MM.1S (cell line): Measurements from ENCODE around the gene ATP6V1B1.

Experiments used
- DNase-seq: peaks from one replicate; pipeline ENCODE4 v3.0.0-alpha.2; 2015
- H2AFZ ChIP-seq: fragments of 300-600 bp; sonication (generic); 2 replicates; pipeline ENCODE4 v1.6.0; 2016; ENCODE audit warnings: antibody characterized with exemption, low read length
- H3F3A ChIP-seq: fragments of 300-600 bp; sonication (generic); 2 replicates; pipeline ENCODE4 v1.6.1; 2016; ENCODE audit warnings: mild to moderate bottlenecking, antibody characterized with exemption, low read length, moderate library complexity, mixed read lengths; ENCODE audit not compliant: insufficient read depth
- H3K27ac ChIP-seq: fragments of 300-600 bp; sonication (generic); 2 replicates; pipeline ENCODE4 v1.5.1; 2016; ENCODE audit warnings: mild to moderate bottlenecking, low read length
- H3K27me3 ChIP-seq: fragments of 300-600 bp; sonication (generic); replicated peaks from 2 replicates; pipeline ENCODE4 v1.6.0; 2016; ENCODE audit warnings: low read length; ENCODE audit not compliant: insufficient read depth
- H3K36me3 ChIP-seq: fragments of 300-600 bp; sonication (generic); replicated peaks from 2 replicates; pipeline ENCODE4 v1.6.1; 2016; ENCODE audit warnings: mild to moderate bottlenecking, low read length, mixed read lengths; ENCODE audit not compliant: insufficient read depth
- H3K4me1 ChIP-seq: fragments of 300-600 bp; sonication (generic); 2 replicates; pipeline ENCODE4 v1.6.1; 2016; ENCODE audit warnings: low read length, mixed read lengths
- H3K4me2 ChIP-seq: fragments of 300-600 bp; sonication (generic); 2 replicates; pipeline ENCODE4 v1.6.0; 2016; ENCODE audit warnings: low read depth, low read length
- H3K4me3 ChIP-seq: fragments of 300-600 bp; sonication (generic); 2 replicates; pipeline ENCODE4 v1.5.1; 2016; ENCODE audit warnings: low read length, mixed read lengths
- H3K79me2 ChIP-seq: fragments of 300-600 bp; sonication (generic); 2 replicates; pipeline ENCODE4 v1.6.1; 2016; ENCODE audit warnings: mixed run types, low read length, mixed read lengths
- H3K9ac ChIP-seq: fragments of 300-600 bp; sonication (generic); 2 replicates; pipeline ENCODE4 v1.6.1; 2016; ENCODE audit warnings: low read length, mixed read lengths
- H3K9me2 ChIP-seq: fragments of 300-600 bp; sonication (generic); replicated peaks from 2 replicates; pipeline ENCODE4 v1.6.1; 2016; ENCODE audit warnings: mild to moderate bottlenecking, low read length, mixed read lengths; ENCODE audit not compliant: insufficient read depth
- H3K9me3 ChIP-seq: fragments of 300-600 bp; sonication (generic); replicated peaks from 2 replicates; pipeline ENCODE4 v1.6.1; 2016; ENCODE audit warnings: mild to moderate bottlenecking, low read length, mixed read lengths; ENCODE audit not compliant: insufficient read depth
- H4K20me1 ChIP-seq: fragments of 300-600 bp; sonication (generic); 2 replicates; pipeline ENCODE4 v1.6.1; 2016; ENCODE audit warnings: mild to moderate bottlenecking, low read length, moderate library complexity, mixed read lengths; ENCODE audit not compliant: insufficient read depth
- CTCF ChIP-seq: fragments of 300-600 bp; sonication (generic); IDR thresholded peaks from 2 replicates; pipeline ENCODE4 v1.5.1; 2016; ENCODE audit warnings: antibody characterized with exemption, low read length, mixed read lengths
- EZH2 ChIP-seq: fragments of 300-600 bp; sonication (generic); optimal IDR thresholded peaks from 2 replicates; pipeline ENCODE3; 2017; ENCODE audit warnings: low read depth, mild to moderate bottlenecking, antibody characterized with exemption, low read length, mixed read lengths
- EZH2phosphoT487 ChIP-seq: fragments of 300-600 bp; sonication (generic); IDR thresholded peaks from 2 replicates; pipeline ENCODE4 v1.6.1; 2018; ENCODE audit warnings: antibody characterized with exemption, low read length

Gene ATP6V1B1

GRCh38 chr2:70892750-70893149, 43.0 kb upstream of the ATP6V1B1 start:
- Histone ChIP-seq H4K20me1 (no peaks in the 10 kb centered on the region), H3K4me2 (no peak overlapping the region), H3K27me3 (peaks cover 29% of the 10 kb centered on the region), H3K4me1 (no peaks in the 10 kb centered on the region), H3K79me2 (no peaks in the 10 kb centered on the region), H2AFZ (no peak overlapping the region), H3K9me2 (no peaks in the 10 kb centered on the region), H3K4me3 (no peak overlapping the region), H3K9me3 (no peaks in the 10 kb centered on the region), H3F3A (no peaks in the 10 kb centered on the region), H3K27ac (no peak overlapping the region), H3K36me3 (no peaks in the 10 kb centered on the region), H3K9ac (no peak overlapping the region)
- TF ChIP-seq EZH2phosphoT487 (no peak), CTCF (no peak)
- DNase-seq, result no peak

DNA sequence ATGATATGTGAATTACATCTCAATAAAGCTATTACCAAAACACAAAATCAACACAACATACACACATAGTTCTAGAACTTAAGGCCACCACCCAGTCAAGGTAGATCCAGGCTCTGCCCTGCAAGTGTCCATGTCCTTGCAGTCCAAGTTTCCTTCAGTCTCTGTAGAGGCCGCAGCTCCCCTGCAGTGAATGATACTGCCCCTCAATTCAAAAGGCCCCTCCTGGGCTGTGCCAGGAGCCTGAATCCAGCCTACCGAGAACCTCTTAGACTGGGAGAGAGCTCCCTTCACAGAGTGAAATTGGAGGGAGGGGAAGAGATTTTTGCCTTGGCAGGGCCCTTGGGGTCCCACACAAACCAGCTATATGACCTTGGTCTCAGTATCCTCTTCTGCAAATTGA, 42.5 kb upstream of the ATP6V1B1 start:
- Histone ChIP-seq H3K27me3 (peaks cover 34% of the 10 kb centered on the region), H3K36me3 (no peaks in the 10 kb centered on the region), H3K27ac (no peak overlapping the region)

DNA sequence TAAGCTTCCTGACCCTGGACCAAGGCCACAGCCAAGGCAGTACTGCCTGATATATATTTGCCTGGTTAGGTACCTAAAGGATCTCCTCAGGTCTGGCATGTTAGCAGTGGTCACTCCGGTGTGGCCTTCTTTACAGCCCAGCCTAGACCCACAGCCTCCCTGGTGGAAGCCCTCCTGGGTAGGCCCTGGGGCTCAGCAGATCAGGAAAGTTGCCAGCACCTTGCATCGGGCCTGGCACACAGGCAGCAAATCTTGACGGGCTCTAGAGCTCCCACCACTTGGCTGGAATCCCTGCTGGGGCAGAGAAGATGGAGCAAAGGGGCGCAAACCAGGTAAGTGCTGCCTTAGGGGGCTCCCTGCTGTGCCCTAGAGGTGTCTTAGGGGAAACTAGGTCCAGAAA, 40.9 kb upstream of the ATP6V1B1 start:
- Histone ChIP-seq H2AFZ (no peak overlapping the region), H3K4me3 (no peak overlapping the region), H3K79me2 (no peaks in the 10 kb centered on the region), H3K9me2 (no peaks in the 10 kb centered on the region), H3K4me2 (no peak overlapping the region), H3K36me3 (no peaks in the 10 kb centered on the region), H3K27ac (no peak overlapping the region), H3F3A (no peaks in the 10 kb centered on the region), H3K9ac (no peak overlapping the region), H3K27me3 (peaks cover 49% of the 10 kb centered on the region), H4K20me1 (no peaks in the 10 kb centered on the region), H3K9me3 (no peaks in the 10 kb centered on the region), H3K4me1 (no peaks in the 10 kb centered on the region)
- DNase-seq, result no peak
- TF ChIP-seq CTCF, result no peak
- no peak for TF ChIP-seq EZH2phosphoT487
- no peak for TF ChIP-seq EZH2

More for the DNA sequence above, 42.5 kb upstream of the ATP6V1B1 start:
- TF ChIP-seq EZH2phosphoT487, result no peak
- no peak for TF ChIP-seq CTCF
- TF ChIP-seq EZH2, result no peak
- H3K9ac ChIP-seq, result no peak overlapping the region
- no peaks in the 10 kb centered on the region for H4K20me1 ChIP-seq
- H2AFZ ChIP-seq, result no peak overlapping the region
- H3K79me2 ChIP-seq, result no peaks in the 10 kb centered on the region
- H3K4me3 ChIP-seq, result no peak overlapping the region
- H3K4me1 ChIP-seq, result no peaks in the 10 kb centered on the region
- H3K9me3 ChIP-seq, result no peaks in the 10 kb centered on the region
- H3K9me2 ChIP-seq, result no peaks in the 10 kb centered on the region
- H3K4me2 ChIP-seq, result no peak overlapping the region
- no peaks in the 10 kb centered on the region for H3F3A ChIP-seq
- DNase-seq, result no peak

DNA sequence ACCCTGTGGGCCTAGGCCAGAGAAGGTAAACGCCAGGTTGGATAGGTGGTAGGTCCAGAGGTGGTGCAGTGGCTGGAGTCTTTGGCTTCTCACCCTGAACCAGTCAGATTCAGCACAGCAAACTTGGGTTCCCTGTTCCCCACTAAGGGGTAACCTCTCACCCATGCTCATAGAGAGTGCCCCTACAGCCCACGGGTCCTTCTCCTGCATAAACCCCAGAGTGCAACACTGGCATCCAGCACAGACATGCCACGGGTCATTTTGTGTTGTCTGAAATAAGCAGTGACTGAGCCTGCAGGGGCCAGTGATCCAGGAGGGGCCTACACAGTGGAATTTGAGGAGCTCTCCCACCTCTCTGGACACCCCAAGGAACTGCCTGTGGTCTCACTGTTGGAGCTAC, 40.5 kb upstream of the ATP6V1B1 start:
- no peak overlapping the region for H3K4me3 ChIP-seq
- no peak overlapping the region for H2AFZ ChIP-seq
- DNase-seq, result no peak
- no peaks in the 10 kb centered on the region for H3K4me1 ChIP-seq
- H4K20me1 ChIP-seq, result no peaks in the 10 kb centered on the region
- H3K79me2 ChIP-seq, result no peaks in the 10 kb centered on the region
- H3K36me3 ChIP-seq, result no peaks in the 10 kb centered on the region
- peaks cover 49% of the 10 kb centered on the region for H3K27me3 ChIP-seq
- no peaks in the 10 kb centered on the region for H3K9me2 ChIP-seq
- TF ChIP-seq CTCF (no peak), EZH2 (no peak), EZH2phosphoT487 (no peak)
- H3K9ac ChIP-seq, result no peak overlapping the region
- H3F3A ChIP-seq, result no peaks in the 10 kb centered on the region
- H3K4me2 ChIP-seq, result no peak overlapping the region
- H3K27ac ChIP-seq, result no peak overlapping the region
- H3K9me3 ChIP-seq, result no peaks in the 10 kb centered on the region
